Measurements from ENCODE around the gene ANKUB1. TPM values are rescaled to one million over a fixed set of nuclear protein-coding genes. Genes with fewer than 3 reads are reported as not detected.

The ANKUB1 gene
- total RNA-seq, 1 donor from 2014 or later = not detected

GRCh38 chr3:149808209-149808829 is 16.0 kb upstream of the ANKUB1 start:
- H3K27me3 Mint-ChIP-seq (ENCODE audit: low read depth) = peaks cover 18% of the 10 kb centered on the region
- peak; percentile 60 for DNase-seq (ENCODE audit: low read depth, low spot score)
- TF ChIP-seq CTCF (conservative IDR thresholded peaks at IDR 0.05) = peak; percentile 89
- H3K27ac Mint-ChIP-seq (ENCODE audit: unreplicated experiment) = no peak overlapping the region
- H3K4me3 Mint-ChIP-seq = no peak overlapping the region
- no peaks in the 10 kb centered on the region for H3K36me3 Mint-ChIP-seq (ENCODE audit: low read depth)
- H3K9me3 Mint-ChIP-seq = peaks cover 3% of the 10 kb centered on the region
- H3K4me1 Mint-ChIP-seq = peaks cover 10% of the 10 kb centered on the region

GRCh38 chr3:149806171-149806778 is 13.9 kb upstream of the ANKUB1 start:
- no peak for DNase-seq (ENCODE audit: low read depth, low spot score)
- Mint-ChIP-seq H3K9me3 (peaks cover 5% of the 10 kb centered on the region), H3K4me1 (peaks cover 9% of the 10 kb centered on the region), H3K27ac (ENCODE audit: unreplicated experiment) (no peak overlapping the region), H3K27me3 (ENCODE audit: low read depth) (peaks cover 18% of the 10 kb centered on the region), H3K36me3 (ENCODE audit: low read depth) (no peaks in the 10 kb centered on the region), H3K4me3 (no peak overlapping the region)
- TF ChIP-seq CTCF (conservative IDR thresholded peaks at IDR 0.05) = no peak

GRCh38 chr3:149801639-149802038 is 9.3 kb upstream of the ANKUB1 start:
- no peak overlapping the region for H3K27ac Mint-ChIP-seq (ENCODE audit: unreplicated experiment)
- peaks cover 8% of the 10 kb centered on the region for H3K9me3 Mint-ChIP-seq
- H3K4me1 Mint-ChIP-seq = peaks cover 6% of the 10 kb centered on the region
- no peaks in the 10 kb centered on the region for H3K36me3 Mint-ChIP-seq (ENCODE audit: low read depth)
- no peak for TF ChIP-seq CTCF (conservative IDR thresholded peaks at IDR 0.05)
- H3K4me3 Mint-ChIP-seq = no peak overlapping the region
- H3K27me3 Mint-ChIP-seq (ENCODE audit: low read depth) = peaks cover 12% of the 10 kb centered on the region
- no peak for DNase-seq (ENCODE audit: low read depth, low spot score)

GRCh38 chr3:149801195-149801594 is 8.8 kb upstream of the ANKUB1 start:
- Mint-ChIP-seq H3K27me3 (ENCODE audit: low read depth) (peaks cover 9% of the 10 kb centered on the region), H3K4me3 (no peak overlapping the region), H3K36me3 (ENCODE audit: low read depth) (no peaks in the 10 kb centered on the region), H3K27ac (ENCODE audit: unreplicated experiment) (no peak overlapping the region), H3K9me3 (peaks cover 8% of the 10 kb centered on the region), H3K4me1 (peaks cover 6% of the 10 kb centered on the region)
- TF ChIP-seq CTCF (conservative IDR thresholded peaks at IDR 0.05) = no peak
- no peak for DNase-seq (ENCODE audit: low read depth, low spot score)

GRCh38 chr3:149800693-149801092 is 8.3 kb upstream of the ANKUB1 start:
- Mint-ChIP-seq H3K27ac (ENCODE audit: unreplicated experiment) (no peak overlapping the region), H3K4me3 (no peak overlapping the region), H3K4me1 (peaks cover 6% of the 10 kb centered on the region), H3K9me3 (peaks cover 6% of the 10 kb centered on the region), H3K36me3 (ENCODE audit: low read depth) (no peaks in the 10 kb centered on the region), H3K27me3 (ENCODE audit: low read depth) (peaks cover 5% of the 10 kb centered on the region)
- TF ChIP-seq CTCF (conservative IDR thresholded peaks at IDR 0.05) = no peak
- no peak for DNase-seq (ENCODE audit: low read depth, low spot score)
